ENCODE data around the gene KYAT1.
"Not testable (repeated sequence)": the region's sequence is repeated elsewhere in the genome, so short reads cannot be mapped to it uniquely, and the experiment has no call there.

The KYAT1 gene

DNA sequence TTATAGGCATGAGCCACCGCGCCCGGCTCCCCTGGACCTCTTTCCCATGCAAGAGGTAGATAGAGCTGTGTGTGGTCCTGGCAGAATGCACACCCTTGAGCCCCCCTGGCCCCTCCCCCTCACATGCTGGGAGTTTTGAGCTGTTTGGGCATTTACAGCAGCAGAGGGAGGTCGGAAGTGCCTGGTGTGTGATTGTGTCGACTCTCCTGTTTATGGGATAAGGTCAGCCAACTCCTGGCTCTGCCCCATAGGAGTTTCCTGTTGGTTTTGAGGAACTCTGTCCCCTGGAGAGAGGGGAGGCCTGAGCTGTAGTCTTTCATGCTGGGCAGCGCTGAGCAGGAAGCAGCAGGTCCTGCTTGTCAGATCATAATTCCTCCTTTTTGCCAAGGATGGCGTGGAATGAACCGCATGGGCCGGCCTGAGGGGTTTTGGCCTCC, 6.2 kb upstream of the KYAT1 start:
- no peak for DNase-seq (ENCODE audit: low read depth)
- H3K4me3 ChIP-seq (ENCODE audit: low read depth, low read length): no peak overlapping the region

DNA sequence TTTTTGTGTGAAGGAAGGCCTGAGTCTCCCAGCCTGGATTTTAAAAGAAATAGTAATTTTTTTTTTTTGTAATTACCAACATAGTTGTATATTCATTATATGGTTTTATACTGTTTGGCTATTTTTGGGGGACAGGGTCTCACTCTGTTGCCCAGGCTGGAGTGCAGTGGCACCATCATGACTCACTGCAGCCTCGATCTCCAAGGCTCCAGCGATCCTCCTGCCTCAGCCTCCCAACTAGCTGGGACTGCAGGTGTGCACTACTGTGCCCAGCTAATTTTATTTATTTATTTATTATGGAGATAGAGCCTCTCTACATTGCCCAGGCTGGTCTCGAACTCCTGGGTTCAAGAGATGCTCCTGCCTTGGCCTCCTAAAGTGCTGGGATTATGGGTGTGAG, 5.3 kb upstream of the KYAT1 start:
- H3K4me3 ChIP-seq (ENCODE audit: low read depth, low read length): no peak overlapping the region
- DNase-seq (ENCODE audit: low read depth): no peak

- DNase-seq (ENCODE audit: low read depth): no peak
- H3K4me3 ChIP-seq (ENCODE audit: low read depth, low read length): no peak overlapping the region
These were observed 4.6 kb upstream of the KYAT1 start for GRCh38 chr9:128886211-128886891.

DNA sequence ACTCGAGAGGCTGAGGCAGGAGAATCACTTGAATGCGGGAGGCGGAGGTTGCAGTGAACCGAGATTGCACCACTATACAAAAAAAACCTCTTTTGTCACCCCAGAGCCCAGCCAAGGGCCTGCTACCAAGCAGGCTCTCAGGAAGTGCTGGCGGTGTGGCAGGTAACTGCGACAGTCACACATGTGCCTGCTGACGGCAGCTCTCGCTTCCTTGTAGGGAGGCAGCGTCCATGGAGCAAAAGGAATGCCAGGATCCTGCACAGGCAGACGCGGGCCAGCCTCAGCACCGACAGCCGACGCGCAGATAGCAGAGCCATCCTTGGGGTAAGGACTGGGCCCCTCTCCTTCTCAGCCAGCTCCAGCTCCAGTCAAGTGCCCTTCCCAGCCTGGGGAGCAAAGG, 4.0 kb upstream of the KYAT1 start:
- DNase-seq (ENCODE audit: low read depth): no peak
- H3K4me3 ChIP-seq (ENCODE audit: low read depth, low read length): no peak overlapping the region

DNA sequence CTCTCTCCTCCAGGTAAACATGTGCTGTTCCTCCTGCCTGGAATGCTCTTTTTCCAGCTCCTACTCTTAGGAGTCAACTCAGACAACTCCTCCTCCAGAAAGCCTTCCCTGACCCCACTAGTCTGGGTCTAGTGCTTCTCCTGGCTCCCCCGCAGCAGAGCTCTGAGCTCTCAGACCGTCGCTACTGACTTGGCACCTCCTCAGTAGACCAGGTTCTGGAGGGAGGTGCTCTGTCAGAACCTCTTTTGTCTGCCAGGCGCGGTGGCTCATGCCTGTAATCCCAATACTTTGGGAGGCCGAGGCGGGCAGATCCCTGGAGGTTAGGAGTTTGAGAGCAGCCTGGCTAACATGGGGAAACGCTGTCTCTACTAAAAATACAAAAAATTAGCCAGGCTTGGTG, 3.6 kb upstream of the KYAT1 start:
- no peak for DNase-seq (ENCODE audit: low read depth)
- no peak overlapping the region for H3K4me3 ChIP-seq (ENCODE audit: low read depth, low read length)

DNA sequence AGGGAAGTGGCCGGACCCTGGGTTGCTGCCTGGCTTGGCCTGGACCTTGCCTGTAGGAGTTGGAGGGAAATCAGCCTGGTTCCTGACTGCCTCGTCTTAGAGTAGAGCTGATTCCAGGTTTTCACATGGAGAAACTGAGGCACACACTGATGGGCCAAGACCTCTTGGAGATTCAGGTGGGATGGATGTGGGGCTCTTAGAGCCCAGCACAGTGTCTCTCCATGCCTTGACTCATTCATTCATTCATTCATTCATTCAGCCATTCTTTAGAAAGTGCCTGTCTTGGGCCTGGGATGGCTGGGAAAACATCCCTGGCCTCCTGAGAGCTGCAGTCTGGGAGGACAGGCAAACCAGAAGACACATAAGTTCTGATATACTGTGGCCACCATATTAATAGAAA, 2.4 kb upstream of the KYAT1 start:
- no peak overlapping the region for H3K4me3 ChIP-seq (ENCODE audit: low read depth, low read length)
- no peak for DNase-seq (ENCODE audit: low read depth)

- peak overlapping the region; percentile 90 for H3K4me3 ChIP-seq (ENCODE audit: low read depth, low read length)
- DNase-seq (ENCODE audit: low read depth): no peak
These were observed 1.2 kb upstream of the KYAT1 start for GRCh38 chr9:128882677-128883603.

GRCh38 chr9:128877852-128878251, 3.9 kb downstream of the KYAT1 start:
- no peak overlapping the region for H3K4me3 ChIP-seq (ENCODE audit: low read depth, low read length)
- DNase-seq (ENCODE audit: low read depth): no peak

- DNase-seq (ENCODE audit: low read depth); H3K4me3 ChIP-seq (ENCODE audit: low read depth, low read length): not testable (repeated sequence)
These were observed 10.8 kb downstream of the KYAT1 start for GRCh38 chr9:128870941-128871265.

DNA sequence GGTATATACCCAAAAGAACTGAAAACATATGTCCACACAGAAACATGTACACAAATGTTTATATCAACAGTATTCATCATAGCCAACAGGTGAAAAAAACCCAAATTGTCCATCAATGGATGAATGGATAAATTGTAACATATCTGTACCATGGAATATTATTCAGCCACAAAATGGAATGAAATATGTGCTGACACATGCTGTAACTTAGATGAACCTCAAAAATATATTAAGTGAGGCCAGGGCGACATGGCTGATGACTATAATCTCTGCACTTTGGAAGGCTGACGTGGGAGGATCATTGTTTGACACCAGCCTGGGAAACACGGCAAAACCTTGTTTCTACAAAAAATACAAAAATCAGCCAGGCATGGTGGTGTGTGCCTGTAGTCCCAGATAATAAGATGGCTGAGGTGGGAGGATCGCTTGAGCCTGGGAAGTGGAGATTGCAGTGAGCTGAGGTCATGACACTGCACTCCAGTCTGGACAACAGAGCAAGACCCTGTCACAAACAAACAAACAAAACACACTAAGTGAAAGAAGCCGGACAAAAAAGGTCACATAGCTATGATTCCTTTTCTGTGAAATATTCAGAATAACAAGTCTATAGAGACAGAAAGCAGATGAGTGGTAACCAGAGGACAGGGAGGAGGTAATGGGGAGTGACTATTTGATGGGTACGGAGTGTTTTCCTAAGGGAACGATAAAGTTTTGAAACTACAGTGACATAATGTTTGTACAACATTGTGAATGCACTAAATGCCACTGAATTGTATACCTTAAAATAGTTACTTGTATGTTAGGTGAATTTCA, 11.4 kb downstream of the KYAT1 start:
- no peak overlapping the region for H3K4me3 ChIP-seq (ENCODE audit: low read depth, low read length)
- DNase-seq (ENCODE audit: low read depth): no peak

DNA sequence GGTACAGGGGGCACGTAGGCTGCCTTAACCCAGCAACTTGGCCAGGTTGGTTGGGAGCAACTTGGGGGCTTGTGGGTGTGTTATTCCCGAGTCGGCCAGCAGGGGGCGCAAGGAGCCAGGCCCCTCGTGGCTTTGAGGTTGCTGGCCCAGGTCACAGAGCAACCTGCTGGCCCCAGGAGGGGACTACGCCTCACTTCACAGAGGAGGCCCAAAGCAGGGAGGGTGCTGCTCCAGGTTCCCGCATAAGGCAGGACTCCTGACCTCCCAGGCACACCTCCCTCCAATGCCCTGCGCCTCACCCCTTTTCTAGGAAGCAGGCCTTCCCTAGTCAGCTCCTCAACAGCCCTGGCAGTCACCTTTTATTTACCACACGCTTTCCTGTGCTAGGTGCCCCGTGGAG, 18.1 kb downstream of the KYAT1 start:
- DNase-seq (ENCODE audit: low read depth): no peak
- H3K4me3 ChIP-seq (ENCODE audit: low read depth, low read length): no peak overlapping the region

DNA sequence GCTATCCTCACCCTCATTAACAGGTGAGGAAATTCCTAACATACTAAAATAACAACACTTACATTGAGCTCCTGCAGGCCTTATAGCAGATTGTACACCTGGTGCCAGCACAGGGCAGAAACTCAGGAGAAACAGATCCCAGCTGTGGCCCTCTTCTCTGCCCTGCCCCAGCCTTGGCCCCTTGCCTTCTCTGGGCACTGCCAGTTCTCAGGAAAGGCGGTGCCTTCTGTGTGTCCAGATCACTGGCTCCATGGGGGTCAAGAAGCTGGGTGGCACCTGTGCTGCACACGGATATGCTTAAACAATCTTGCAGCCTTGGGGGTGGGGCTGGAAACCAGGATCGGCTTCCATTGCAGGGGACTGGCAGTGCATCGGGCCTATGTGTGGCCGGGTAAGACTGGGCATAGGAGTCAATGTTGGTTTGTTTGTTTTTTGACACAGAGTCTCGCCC, 19.3 kb downstream of the KYAT1 start:
- DNase-seq (ENCODE audit: low read depth): no peak
- no peak overlapping the region for H3K4me3 ChIP-seq (ENCODE audit: low read depth, low read length)

DNA sequence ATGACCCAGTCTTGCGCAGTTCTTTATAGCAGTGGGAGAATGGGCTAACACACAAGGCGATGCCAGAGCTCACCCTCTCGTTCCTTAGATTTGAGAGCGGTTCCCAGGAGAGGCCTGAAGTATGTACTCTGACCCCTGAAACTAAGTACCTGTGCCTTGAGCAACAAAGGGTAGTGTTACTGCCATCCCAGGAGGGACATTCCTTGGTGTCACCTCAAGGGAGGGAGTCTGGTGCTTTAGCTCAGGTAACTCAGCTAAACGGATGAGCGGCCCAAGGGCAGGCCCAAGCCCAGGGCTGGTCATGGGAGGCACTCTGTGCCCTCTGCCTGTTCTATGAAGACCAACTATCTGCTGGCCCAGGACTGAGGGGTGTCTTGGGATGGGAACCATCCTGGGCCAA, 20.2 kb downstream of the KYAT1 start:
- DNase-seq (ENCODE audit: low read depth): no peak
- no peak overlapping the region for H3K4me3 ChIP-seq (ENCODE audit: low read depth, low read length)

GRCh38 chr9:128860937-128861336, 20.8 kb downstream of the KYAT1 start:
- no peak for DNase-seq (ENCODE audit: low read depth)
- no peak overlapping the region for H3K4me3 ChIP-seq (ENCODE audit: low read depth, low read length)

DNA sequence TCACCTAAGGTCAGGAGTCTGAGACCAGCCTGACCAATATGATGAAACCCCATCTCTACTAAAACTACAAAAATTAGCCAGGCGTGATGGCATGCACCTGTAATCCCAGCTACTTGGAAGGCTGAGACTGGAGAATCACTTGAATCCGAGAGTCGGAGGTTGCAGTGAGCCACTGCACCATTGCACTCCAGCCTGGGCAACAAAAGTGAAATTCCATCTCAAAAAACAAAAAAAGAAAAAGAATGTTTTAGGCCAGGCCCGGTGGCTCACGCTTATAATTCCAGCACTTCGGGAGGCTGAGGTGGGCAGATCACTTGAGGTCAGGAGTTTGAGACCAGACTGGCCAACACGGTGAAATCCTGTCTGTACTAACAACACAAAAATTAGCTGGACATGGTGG, 23.3 kb downstream of the KYAT1 start:
- DNase-seq (ENCODE audit: low read depth); H3K4me3 ChIP-seq (ENCODE audit: low read depth, low read length): not testable (repeated sequence)

GRCh38 chr9:128854454-128854853, 27.3 kb downstream of the KYAT1 start:
- not testable (repeated sequence) for H3K4me3 ChIP-seq (ENCODE audit: low read depth, low read length); DNase-seq (ENCODE audit: low read depth)

DNA sequence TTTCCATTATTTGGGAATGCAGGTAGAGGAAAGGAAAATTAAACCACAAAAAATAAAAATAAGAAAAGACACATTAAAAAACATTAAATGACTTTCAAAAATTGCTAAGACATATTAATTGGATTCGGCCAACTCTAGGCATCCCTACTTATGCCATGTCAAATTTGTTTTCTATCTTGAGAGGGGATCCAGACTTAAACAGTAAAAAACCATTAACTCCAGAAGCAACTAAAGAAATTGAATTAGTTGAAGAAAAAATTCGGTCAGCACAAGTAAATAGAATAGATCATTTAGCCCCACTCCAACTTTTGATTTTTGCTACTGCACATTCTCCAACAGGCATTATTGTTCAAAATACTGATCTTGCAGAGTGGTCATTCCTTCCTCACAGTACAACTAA, 29.1 kb downstream of the KYAT1 start:
- not testable (repeated sequence) for H3K4me3 ChIP-seq (ENCODE audit: low read depth, low read length); DNase-seq (ENCODE audit: low read depth)

DNA sequence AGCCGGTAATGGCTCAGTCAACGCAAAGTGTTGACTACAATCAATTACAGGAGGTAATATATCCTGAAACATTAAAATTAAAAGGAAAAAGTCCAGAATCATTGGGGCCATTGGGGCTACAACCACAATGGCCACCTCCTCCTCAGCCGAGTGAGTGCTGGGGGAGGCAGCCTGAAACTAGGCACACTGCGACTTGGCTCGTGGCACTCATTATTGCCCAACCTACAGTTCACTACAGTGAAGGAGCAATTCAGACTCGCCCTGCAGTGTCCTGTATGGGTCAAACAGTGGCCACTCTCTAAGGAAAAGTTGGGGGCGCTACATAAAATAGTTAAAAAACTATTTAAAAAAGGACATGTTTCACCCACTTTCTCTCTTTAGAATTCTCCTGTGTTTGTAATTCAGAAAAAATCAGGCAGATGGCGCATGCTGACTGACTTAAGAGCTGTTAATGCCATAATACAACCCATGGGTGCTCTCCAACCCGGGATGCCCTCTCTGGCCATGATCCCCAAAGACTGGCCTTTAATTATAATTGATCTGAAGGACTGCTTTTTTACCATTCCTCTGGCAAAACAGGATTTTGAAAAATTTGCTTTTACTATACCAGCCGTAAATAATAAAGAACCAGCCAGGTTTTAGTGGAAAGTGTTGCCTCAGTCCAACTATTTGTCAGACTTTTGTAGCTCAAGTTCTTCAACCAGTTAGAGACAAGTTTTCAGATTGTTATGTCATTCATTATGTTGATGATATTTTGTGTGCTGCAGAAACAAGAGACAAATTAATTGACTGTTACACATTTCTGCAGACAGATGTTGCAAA, 29.8 kb downstream of the KYAT1 start:
- H3K4me3 ChIP-seq (ENCODE audit: low read depth, low read length); DNase-seq (ENCODE audit: low read depth): not testable (repeated sequence)

DNA sequence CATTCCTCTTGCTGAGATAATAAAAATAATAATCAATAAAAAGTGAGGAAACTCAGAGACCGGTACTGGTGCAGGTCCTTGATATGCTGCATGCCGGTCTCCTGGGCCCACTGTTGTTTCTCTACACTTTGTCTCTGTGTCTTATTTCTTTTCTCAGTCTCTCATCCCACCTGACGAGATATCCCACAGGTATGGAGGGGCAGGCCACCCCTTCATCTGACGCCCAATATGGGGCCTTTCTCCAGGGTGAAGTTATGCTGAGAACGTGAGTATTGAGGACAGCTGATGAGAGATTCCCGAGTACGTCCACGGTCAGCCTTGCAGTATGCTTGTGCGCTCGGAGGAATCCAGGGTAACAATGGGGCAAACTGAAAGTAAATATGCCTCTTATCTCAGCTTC, 30.7 kb downstream of the KYAT1 start:
- not testable (repeated sequence) for DNase-seq (ENCODE audit: low read depth); H3K4me3 ChIP-seq (ENCODE audit: low read depth, low read length)
